GM18858 (cell line): ENCODE data around the gene TMEM87B.

Experiments used
- ATAC-seq: cut with Tn5 transposase; IDR thresholded peaks from one replicate; pipeline ENCODE4 v1.9.1; 2021; ENCODE audit not compliant: unreplicated experiment

The TMEM87B gene

DNA sequence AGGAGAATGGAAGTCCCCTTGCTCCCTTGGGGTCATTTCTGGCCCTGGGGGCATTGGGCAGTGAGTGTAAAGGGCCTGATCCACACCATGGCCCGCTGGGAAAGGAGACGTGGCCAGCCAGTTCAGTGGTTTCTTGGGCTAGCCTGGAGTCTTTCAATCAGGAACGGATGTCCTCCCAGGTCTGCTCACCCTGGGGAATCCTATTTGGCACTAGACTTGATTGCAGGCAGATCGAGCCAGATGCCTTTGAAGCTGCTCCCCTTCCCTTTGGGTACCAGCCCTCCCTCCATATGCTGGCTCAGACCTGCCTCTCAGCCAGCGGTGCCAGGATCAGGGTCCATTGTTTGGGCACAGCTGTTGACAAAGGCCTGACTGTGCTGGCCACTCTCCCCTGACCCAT lies 94.1 kb downstream of the TMEM87B start:
- no peak for ATAC-seq

DNA sequence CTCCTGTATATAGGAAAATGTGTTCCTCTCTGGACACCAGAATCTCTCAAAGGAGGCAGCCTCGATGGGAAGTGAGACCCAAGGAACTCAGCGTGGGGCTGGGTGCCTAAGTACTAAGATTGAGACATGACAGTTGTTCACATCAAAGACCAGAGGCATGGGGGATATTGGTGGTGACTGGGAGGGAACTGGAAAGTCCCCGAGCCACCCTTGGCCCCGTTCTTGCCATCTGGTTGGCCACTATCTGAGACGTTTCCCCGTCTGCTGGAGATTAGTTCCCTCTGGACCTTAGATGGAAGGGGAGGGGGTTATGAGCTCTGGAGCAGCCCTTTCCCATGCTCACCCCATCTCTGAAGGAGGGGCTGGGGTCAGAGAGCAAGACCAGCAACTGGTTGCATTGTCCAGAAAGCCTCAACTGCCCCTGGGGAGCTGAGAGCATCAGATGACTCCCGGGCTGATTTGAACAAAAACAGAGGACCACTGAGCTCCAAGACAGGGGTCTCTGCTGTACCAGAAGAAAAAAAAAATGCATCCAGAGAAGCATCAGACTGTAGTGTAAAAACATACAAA lies 94.9 kb downstream of the TMEM87B start:
- no peak for ATAC-seq

GRCh38 chr2:112150447-112150846 lies 95.4 kb downstream of the TMEM87B start:
- ATAC-seq = no peak

- no peak for ATAC-seq
These were observed 95.8 kb downstream of the TMEM87B start for GRCh38 chr2:112150851-112151250.

DNA sequence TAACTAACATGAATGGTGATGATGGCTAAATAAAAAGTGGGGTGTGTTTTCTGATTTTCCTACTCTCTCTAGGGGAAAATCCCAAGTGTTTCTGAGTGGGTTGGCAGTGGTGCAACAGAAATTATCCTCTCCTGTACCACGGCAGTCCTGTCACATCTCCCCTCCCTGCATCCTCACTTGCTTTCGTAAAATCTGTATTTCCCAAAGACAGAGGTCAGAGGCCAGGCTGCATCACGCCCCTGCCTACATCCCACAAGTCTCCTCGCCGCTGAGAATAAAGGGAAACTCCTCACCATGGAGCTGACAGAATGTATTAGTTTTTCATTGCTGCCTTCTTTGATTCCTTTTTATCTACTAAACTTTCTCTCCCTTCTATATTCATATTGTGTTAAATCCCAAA lies 96.2 kb downstream of the TMEM87B start:
- ATAC-seq = no peak

DNA sequence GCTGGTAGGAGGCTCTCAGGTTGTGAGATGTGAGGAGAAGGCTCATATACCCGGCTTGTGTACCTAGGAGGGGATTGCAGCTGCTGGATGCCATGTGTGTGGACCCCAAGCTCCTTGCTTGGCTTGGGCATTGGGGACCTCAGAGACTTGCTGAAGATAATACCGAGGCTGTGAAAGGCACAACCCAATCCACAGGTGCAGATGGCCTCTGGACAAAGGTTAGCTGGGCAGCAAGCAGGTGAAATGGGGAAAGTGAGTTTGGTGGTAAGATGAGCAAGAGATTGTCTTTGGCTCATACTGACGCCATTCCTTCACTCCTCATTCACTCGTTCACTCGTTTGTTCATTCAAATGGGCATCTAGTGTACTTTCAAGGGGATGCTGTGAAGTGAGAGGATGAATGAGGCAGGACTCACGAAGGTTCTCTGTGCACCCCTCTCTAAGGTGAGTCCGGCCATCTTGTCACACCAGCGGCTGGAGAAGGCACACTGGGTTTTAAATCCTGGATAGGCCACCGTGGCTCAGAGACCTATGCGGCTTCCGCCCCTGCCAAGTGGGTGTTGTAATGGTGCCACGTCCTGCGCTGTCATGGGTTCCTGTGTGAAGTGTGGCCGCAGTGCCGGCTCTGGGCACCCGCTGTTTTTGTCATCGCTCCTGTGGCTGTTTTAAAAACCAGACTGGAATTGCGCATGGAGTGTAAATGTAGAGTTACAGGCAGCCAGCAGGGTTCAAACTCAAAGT lies 96.8 kb downstream of the TMEM87B start:
- no peak for ATAC-seq

DNA sequence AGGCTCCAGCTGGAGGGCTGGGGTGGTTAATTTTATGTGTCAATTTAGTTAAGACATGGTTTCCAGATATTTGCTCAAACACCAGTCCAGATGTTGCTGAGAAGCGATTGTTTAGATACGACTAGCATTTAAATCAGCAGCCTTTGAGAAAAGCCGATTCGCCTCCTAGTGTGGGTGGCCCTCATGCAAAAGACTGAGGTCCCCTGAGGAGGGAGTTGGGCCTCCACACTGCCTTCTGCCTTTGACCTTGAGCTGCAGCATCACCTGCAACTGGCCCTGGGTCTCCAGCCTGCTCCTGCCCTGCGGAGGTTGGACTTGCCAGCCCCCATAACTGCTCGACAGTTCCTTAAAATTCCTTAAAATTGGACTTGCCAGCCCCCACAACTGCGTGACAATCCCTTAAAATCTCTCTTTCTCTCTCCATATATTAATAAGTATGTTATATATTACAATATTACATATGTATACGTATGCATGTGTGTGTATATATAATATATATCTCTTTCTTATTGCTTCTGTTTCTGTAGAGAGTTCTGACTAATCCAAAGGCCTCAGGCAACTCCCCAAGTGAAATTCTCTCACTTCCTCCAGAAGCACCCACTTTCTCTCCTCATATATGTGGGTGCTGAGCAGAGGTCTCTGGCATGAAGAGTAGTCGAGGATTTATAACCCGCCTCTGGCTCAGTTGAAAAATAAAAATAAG lies 97.6 kb downstream of the TMEM87B start:
- ATAC-seq = no peak

- no peak for ATAC-seq
These were observed 98.1 kb downstream of the TMEM87B start for GRCh38 chr2:112153179-112153490.

DNA sequence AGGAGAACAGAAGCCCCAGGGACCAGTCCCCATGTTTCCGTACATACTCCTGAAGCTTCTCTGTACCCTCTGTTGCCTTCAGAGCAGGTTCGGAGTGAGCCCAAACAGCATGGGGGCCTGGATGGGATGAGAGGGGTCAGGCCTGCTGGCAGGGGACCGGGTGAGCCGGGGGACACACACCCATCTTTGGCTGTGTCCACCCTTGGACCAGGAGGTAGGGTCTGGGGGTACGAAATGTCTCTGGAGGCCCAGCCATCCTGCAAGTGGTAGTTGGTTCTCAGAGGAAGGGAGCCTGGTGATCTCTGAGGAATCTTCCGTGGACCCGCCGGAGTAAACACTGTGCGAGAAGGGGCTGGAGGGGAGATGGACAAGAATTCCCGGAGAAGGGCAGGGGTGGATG lies 98.4 kb downstream of the TMEM87B start:
- ATAC-seq = no peak

GRCh38 chr2:112154246-112155117 lies 99.4 kb downstream of the TMEM87B start:
- no peak for ATAC-seq

- ATAC-seq = no peak
These were observed 100.5 kb downstream of the TMEM87B start for GRCh38 chr2:112155331-112156151.

- ATAC-seq = no peak
These were observed 101.3 kb downstream of the TMEM87B start for GRCh38 chr2:112156152-112156986.

DNA sequence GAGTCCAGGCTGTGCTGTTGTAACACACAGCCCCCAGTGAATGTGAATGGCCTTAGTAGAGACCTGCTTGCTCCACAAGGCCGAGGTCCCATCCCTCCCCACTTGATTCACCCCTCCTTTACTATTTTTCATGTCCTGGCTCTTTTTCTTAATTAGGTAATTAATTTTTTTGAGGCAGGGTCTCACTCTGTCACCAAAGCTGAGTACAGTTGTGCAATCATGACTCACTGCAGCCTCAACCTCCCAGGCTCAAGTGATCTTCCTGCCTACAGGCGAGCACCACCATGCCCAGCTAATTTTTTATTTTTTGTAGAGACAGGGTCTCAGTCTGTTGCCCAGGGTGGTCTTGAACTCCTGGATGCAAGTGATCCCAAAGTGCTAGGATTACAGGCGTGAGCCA lies 102.4 kb downstream of the TMEM87B start:
- ATAC-seq = no peak

GRCh38 chr2:112159454-112159921 lies 104.4 kb downstream of the TMEM87B start:
- no peak for ATAC-seq

DNA sequence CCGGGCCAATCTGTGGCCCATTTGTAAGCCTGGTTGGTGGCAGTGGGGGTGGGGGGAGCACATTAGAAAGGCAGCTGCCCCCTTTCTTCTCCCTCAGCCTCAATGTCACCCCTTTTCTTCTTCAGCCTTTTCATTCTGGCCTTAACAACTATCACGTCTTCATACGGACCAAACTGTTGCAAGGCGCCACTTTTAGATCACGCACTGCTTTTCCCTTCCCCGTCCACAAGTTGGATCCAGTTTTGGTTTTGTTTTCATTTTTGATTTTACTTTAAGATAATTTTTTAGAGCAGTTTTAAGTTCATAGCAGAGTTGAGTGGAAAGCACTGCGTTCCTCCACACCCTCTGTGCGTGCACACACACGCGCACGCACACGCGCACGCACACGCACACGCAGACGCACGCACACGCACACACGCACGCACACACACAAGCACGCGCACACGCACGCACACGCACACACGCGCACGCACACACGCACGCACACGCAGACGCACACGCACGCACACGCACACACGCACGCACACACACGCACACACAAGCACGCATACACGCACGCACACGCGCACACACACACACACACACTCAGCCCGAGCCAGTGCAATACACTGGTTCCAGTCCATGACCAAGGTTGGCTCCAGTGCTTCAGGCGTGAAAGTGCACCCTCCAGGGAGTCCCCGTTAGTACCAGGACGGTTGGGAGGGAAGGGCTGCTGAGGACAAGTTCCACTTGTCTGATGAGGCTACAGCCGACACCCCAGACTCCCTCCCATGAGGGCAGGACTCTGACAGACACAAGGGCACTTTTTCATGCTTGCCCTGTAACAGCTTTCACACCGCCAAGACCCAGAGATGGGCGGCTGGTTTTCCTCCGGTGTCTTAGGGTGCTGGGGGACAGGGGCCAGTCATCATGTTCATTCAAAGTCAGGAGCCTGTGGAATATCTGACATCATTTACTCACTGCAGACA lies 105.5 kb downstream of the TMEM87B start:
- no peak for ATAC-seq

GRCh38 chr2:112161431-112162145 lies 106.5 kb downstream of the TMEM87B start:
- no peak for ATAC-seq

- no peak for ATAC-seq
These were observed 107.3 kb downstream of the TMEM87B start for GRCh38 chr2:112162341-112162740.

GRCh38 chr2:112162956-112163355 lies 107.9 kb downstream of the TMEM87B start:
- ATAC-seq = no peak
